Measurements from ENCODE around the gene TDRKH.

DNA sequence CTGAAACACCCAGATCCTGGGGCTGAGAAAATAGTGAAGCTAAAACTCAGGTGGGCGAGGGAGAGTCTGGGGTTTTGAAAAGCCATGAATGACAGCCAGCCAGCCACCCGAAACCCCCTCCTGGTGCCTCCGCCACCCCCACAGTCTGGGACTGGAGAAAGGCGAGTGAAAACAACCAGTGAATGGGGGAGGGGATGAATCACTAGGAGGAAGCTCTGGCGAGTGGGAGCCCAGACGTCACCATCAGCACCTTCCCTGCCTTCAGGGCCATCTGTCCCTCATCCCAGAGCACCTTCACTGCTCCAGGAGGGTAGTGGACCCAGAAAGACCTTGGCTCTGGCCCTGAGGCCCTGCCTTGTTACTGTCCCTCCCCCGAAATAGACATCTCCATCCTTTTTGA is 32.1 kb upstream of the TDRKH start:
- TF ChIP-seq CTCF (IDR thresholded peaks at IDR 0.05): no peak
- no peak for TF ChIP-seq POLR2AphosphoS5 (IDR thresholded peaks at IDR 0.05)
- no peak for TF ChIP-seq POLR2A (IDR thresholded peaks at IDR 0.05; ENCODE audit: low read depth)

Data from esophagus muscularis mucosa (tissue), 3 donors.